SK-N-SH (cell line): Measurements from ENCODE around the gene TUBGCP6. TPM values are rescaled to one million over a fixed set of nuclear protein-coding genes. Genes with fewer than 3 reads are reported as not detected.

ENCODE experiments used
- CTCF ChIA-PET: fragments of 300-600, 350-600 bp; formaldehyde crosslinking; extraction: SDS; loops from one replicate; lab custom pipeline; 2021; lab: Yijun Ruan, JAX
- POLR2A ChIA-PET: fragments of 350-600 bp; sonication (Branson Sonifier 250); formaldehyde crosslinking; extraction: SDS; loops from one replicate; lab custom pipeline; 2020; ENCODE audit warnings: antibody characterized with exemption, inconsistent platforms; lab: Yijun Ruan, JAX
- DNase-seq: peaks from one replicate; pipeline ENCODE4 v3.0.0; 2012
- H2AFZ ChIP-seq: fragments of 200-600 bp; sonication (generic); 2 replicates; pipeline ENCODE4 v1.8.1; 2016; ENCODE audit warnings: antibody characterized with exemption, mild to moderate bottlenecking, low read depth
- H3F3A ChIP-seq: fragments of 200-600 bp; sonication (generic); replicated peaks from 2 replicates; pipeline ENCODE3; 2016; ENCODE audit warnings: antibody characterized with exemption, mild to moderate bottlenecking; ENCODE audit not compliant: insufficient read depth
- H3K27ac ChIP-seq, 2 experiments: fragments of 200-500 bp in 1 of 2; fragments of 200-600 bp in 1 of 2; sonication (Bioruptor generic) in 1 of 2; sonication (generic), shearing (Covaris generic) in 1 of 2; 2 replicates each; pipeline versions ENCODE4 v1.5.1 to v1.6.1; 2014 to 2016; ENCODE audit warnings: low read depth in 2 of 2, inconsistent platforms in 1 of 2, low read length in 1 of 2, mild to moderate bottlenecking in 1 of 2, mixed read lengths in 1 of 2
- H3K27me3 ChIP-seq: fragments of 200-600 bp; sonication (generic), shearing (Covaris generic); 2 replicates; pipeline ENCODE4 v1.6.1; 2016; ENCODE audit warnings: mixed run types; ENCODE audit not compliant: insufficient read depth
- H3K36me3 ChIP-seq, 2 experiments: fragments of 200-500 bp in 1 of 2; fragments of 200-600 bp in 1 of 2; sonication (Bioruptor generic) in 1 of 2; sonication (generic) in 1 of 2; replicated peaks in 1 of 2; 2 replicates each; pipeline versions ENCODE3 to v1.5.1; 2014 to 2016; ENCODE audit warnings: low read length in 1 of 2, mild to moderate bottlenecking in 1 of 2; ENCODE audit not compliant: insufficient read depth in 2 of 2, control insufficient read depth in 1 of 2
- H3K4me1 ChIP-seq, 2 experiments: fragments of 200-500 bp in 1 of 2; fragments of 200-600 bp in 1 of 2; sonication (Bioruptor generic) in 1 of 2; sonication (generic), shearing (Covaris generic) in 1 of 2; 2 replicates each; pipeline versions ENCODE4 v1.5.1 to v1.6.1; 2014 to 2016; ENCODE audit warnings: low read depth in 1 of 2, low read length in 1 of 2, mixed run types in 1 of 2; ENCODE audit not compliant: insufficient read depth in 2 of 2, control insufficient read depth in 1 of 2
- H3K4me2 ChIP-seq: fragments of 200-600 bp; sonication (generic), shearing (Covaris generic); 2 replicates; pipeline ENCODE4 v1.6.1; 2017; ENCODE audit warnings: mixed run types
- H3K4me3 ChIP-seq, 2 experiments: fragments of 200-500 bp in 1 of 2; fragments of 200-600 bp in 1 of 2; sonication (Bioruptor generic) in 1 of 2; sonication (generic), shearing (Covaris generic) in 1 of 2; 2 replicates each; pipeline versions ENCODE4 v1.5.1 to v1.8.1; 2014 to 2016; ENCODE audit warnings: low read depth in 2 of 2, inconsistent platforms in 1 of 2, low read length in 1 of 2, mild to moderate bottlenecking in 1 of 2, mixed read lengths in 1 of 2, moderate library complexity in 1 of 2
- H3K79me2 ChIP-seq: fragments of 200-600 bp; sonication (generic); 2 replicates; pipeline ENCODE4 v1.8.1; 2017; ENCODE audit warnings: mild to moderate bottlenecking; ENCODE audit not compliant: insufficient read depth
- H3K9ac ChIP-seq: fragments of 200-600 bp; sonication (generic); 2 replicates; pipeline ENCODE4 v1.6.1; 2017; ENCODE audit warnings: mixed run types
- H3K9me2 ChIP-seq: fragments of 200-600 bp; sonication (generic); 2 replicates; pipeline ENCODE4 v1.6.1; 2017; ENCODE audit warnings: mixed run types
- H3K9me3 ChIP-seq: fragments of 200-600 bp; sonication (generic); 2 replicates; pipeline ENCODE4 v1.6.1; 2017; ENCODE audit warnings: mixed run types, mild to moderate bottlenecking, moderate library complexity
- H4K20me1 ChIP-seq: fragments of 200-600 bp; sonication (generic); 2 replicates; pipeline ENCODE4 v1.6.1; 2017; ENCODE audit warnings: mild to moderate bottlenecking, mixed run types; ENCODE audit not compliant: insufficient read depth
- CHD2 ChIP-seq: fragments of 150-350 bp; IDR thresholded peaks from 2 replicates; pipeline ENCODE4 v1.6.1; 2018; ENCODE audit warnings: low read length; ENCODE audit not compliant: partially characterized antibody
- ELF1 ChIP-seq: IDR thresholded peaks from 2 replicates; pipeline ENCODE4 v1.4.0; 2012
- EZH2phosphoT487 ChIP-seq: fragments of 200-600 bp; sonication (generic); IDR thresholded peaks from 2 replicates; pipeline ENCODE4 v1.6.1; 2017; ENCODE audit warnings: low read depth, mixed run types, mild to moderate bottlenecking, antibody characterized with exemption, moderate library complexity, borderline replicate concordance
- FOXJ3 ChIP-seq: sonication (generic); formaldehyde crosslinking; IDR thresholded peaks from 2 replicates; pipeline ENCODE4 v1.5.1; 2020; ENCODE audit warnings: mild to moderate bottlenecking, missing genetic modification reagents
- FOXM1 ChIP-seq: IDR thresholded peaks from 2 replicates; pipeline ENCODE4 v1.4.0; 2012; ENCODE audit warnings: low read depth, mild to moderate bottlenecking
- GABPA ChIP-seq: IDR thresholded peaks from 2 replicates; pipeline ENCODE4 v1.4.0; 2012; ENCODE audit warnings: low read depth, mild to moderate bottlenecking
- GATA2 ChIP-seq: sonication (generic); formaldehyde crosslinking; IDR thresholded peaks from 2 replicates; pipeline ENCODE4 v1.5.0; 2020; ENCODE audit warnings: mild to moderate bottlenecking, missing genetic modification reagents
- NFIC ChIP-seq: IDR thresholded peaks from 2 replicates; pipeline ENCODE4 v1.4.0; 2012; ENCODE audit warnings: borderline replicate concordance
- PBX3 ChIP-seq: IDR thresholded peaks from 2 replicates; pipeline ENCODE4; 2012
- POLR2AphosphoS5 ChIP-seq: IDR thresholded peaks from 2 replicates; pipeline ENCODE4 v1.6.1; 2012; ENCODE audit warnings: low read depth, low read length
- RAD21 ChIP-seq: IDR thresholded peaks from 2 replicates; pipeline ENCODE4 v1.6.1; 2012; ENCODE audit warnings: mild to moderate bottlenecking, low read length
- RCOR1 ChIP-seq: fragments of 150-350 bp; IDR thresholded peaks from 2 replicates; pipeline ENCODE4 v1.6.1; 2017; ENCODE audit warnings: antibody characterized with exemption, low read length
- RFX5 ChIP-seq: IDR thresholded peaks from 2 replicates; pipeline ENCODE4 v1.6.1; 2012; ENCODE audit warnings: mild to moderate bottlenecking, improper control_type of control experiment, low read length
- RXRA ChIP-seq: IDR thresholded peaks from 2 replicates; pipeline ENCODE4 v1.4.0; 2012; ENCODE audit warnings: low read depth, mild to moderate bottlenecking, borderline replicate concordance
- TCF12 ChIP-seq: IDR thresholded peaks from 2 replicates; pipeline ENCODE4 v1.4.0; 2012
- TEAD4 ChIP-seq: IDR thresholded peaks from 2 replicates; pipeline ENCODE4 v1.4.0; 2012; ENCODE audit warnings: mild to moderate bottlenecking, borderline replicate concordance; ENCODE audit not compliant: insufficient read depth
- WGBS: methylation state at CpG from one replicate; pipeline ENCODE4 v1.1.6; 2017; ENCODE audit warnings: low lambda C conversion rate; 5-methylcytosine and 5-hydroxymethylcytosine counted together
- polyA plus RNA-seq, 3 experiments: library from polyadenylated mRNA; depleted of rRNA; stranded (reverse); fragments of >200 nt; gene quantifications; 2 replicates each; pipeline ENCODE4 v1.2.3, GENCODE V29; 2012
- TF ChIP-seq, protein P1 (sequence below): fragments of 150-350 bp; IDR thresholded peaks from 2 replicates; pipeline ENCODE4 v1.6.1; 2016; ENCODE audit warnings: mild to moderate bottlenecking, low read depth, low read length
- TF ChIP-seq, protein P2 (sequence below): fragments of 150-350 bp; IDR thresholded peaks from 2 replicates; pipeline ENCODE4 v1.6.1; 2017; ENCODE audit warnings: antibody characterized with exemption, low read length, low read depth, borderline replicate concordance
- TF ChIP-seq, protein P3 (sequence below): fragments of 200-600 bp; sonication (generic); IDR thresholded peaks from 2 replicates; pipeline ENCODE4 v1.6.1; 2017; ENCODE audit warnings: antibody characterized with exemption, mild to moderate bottlenecking, moderate library complexity
- TF ChIP-seq, protein P4 (sequence below): IDR thresholded peaks from 2 replicates; pipeline ENCODE4 v1.4.0; 2012; ENCODE audit warnings: low read depth, borderline replicate concordance

TUBGCP6 gene
- polyA plus RNA-seq, 1 of the 3 experiments (the other 2 are of a cell fraction): 40.4 TPM

GRCh38 chr22:50281384-50281760 is 36.5 kb upstream of the TUBGCP6 start:
- Histone ChIP-seq H3K9ac (no peak overlapping the region), H3K4me1 (peaks cover 0 to 9% of the 10 kb centered on the region in 2 experiments; a peak in 1 of 4 replicates), H3K4me3 (no peak overlapping the region), H3K27me3 (no peaks in the 10 kb centered on the region), H4K20me1 (peaks cover 8% of the 10 kb centered on the region), H3K79me2 (peaks cover 5% of the 10 kb centered on the region; the same call in 1 of the 2 replicates), H3K36me3 (peaks cover 22 to 73% of the 10 kb centered on the region in 2 experiments), H3K4me2 (no peak overlapping the region), H3K9me3 (no peaks in the 10 kb centered on the region), H3K9me2 (no peaks in the 10 kb centered on the region), H3F3A (peaks cover 3% of the 10 kb centered on the region), H2AFZ (no peak overlapping the region), H3K27ac (no peak overlapping the region)
- TF ChIP-seq EZH2phosphoT487 (no peak), TCF12 (no peak), NFIC (no peak), FOXJ3 (CRISPR knock-in tag) (no peak), FOXM1 (no peak), RFX5 (no peak), TEAD4 (no peak), RAD21 (no peak), RCOR1 (no peak), CHD2 (no peak), RXRA (no peak)
- TF ChIP-seq, protein P1, sequence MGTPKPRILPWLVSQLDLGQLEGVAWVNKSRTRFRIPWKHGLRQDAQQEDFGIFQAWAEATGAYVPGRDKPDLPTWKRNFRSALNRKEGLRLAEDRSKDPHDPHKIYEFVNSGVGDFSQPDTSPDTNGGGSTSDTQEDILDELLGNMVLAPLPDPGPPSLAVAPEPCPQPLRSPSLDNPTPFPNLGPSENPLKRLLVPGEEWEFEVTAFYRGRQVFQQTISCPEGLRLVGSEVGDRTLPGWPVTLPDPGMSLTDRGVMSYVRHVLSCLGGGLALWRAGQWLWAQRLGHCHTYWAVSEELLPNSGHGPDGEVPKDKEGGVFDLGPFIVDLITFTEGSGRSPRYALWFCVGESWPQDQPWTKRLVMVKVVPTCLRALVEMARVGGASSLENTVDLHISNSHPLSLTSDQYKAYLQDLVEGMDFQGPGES: no peak
- TF ChIP-seq, protein P2, sequence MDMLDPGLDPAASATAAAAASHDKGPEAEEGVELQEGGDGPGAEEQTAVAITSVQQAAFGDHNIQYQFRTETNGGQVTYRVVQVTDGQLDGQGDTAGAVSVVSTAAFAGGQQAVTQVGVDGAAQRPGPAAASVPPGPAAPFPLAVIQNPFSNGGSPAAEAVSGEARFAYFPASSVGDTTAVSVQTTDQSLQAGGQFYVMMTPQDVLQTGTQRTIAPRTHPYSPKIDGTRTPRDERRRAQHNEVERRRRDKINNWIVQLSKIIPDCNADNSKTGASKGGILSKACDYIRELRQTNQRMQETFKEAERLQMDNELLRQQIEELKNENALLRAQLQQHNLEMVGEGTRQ: no peak
- ChIA-PET POLR2A (no interaction called here), CTCF (interaction anchor here (1.2 to 1.8 kb wide), 2 partner anchors 8 to 45 kb away, joined by 4 read pairs; no protein-coding TSS in a partner anchor)
- DNase-seq: no peak
- WGBS: 98% methylated on average over 17 of the region's 36 CpGs

DNA sequence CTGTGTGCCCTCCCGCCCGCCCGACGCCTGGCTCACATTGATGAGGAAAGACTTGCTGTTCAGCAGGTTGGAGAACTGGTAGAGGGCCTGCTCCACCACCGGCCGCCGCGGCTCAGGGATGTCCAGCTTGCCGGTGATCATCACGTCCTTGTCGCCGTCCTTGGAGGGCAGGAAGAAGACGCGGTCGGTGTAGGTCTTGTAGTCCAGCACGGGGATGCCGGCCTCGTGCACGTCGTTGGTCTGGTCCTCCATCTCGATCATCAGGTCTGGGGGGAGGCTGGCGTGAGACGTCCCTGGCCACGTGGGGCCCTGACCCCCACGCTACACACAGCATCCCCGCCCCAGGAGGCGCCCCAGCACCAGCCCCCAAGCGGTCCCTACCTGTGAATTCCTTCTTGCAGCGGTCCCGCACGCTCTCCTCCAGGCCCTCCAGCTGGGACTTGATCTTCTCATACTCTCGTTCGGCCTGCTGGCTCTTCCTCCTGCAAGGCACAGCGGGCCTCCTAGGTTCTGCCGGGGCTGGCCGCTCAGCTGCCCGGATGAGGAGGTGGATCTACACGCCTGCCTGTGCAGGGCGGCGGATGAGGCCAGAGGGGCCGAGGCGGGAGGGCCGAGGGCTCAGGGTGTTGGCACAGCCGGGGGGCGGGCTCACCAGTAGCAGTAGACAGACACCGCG is 36.0 kb upstream of the TUBGCP6 start:
- Histone ChIP-seq H3K79me2 (peaks cover 5% of the 10 kb centered on the region; the same call in 1 of the 2 replicates), H3K9me2 (no peaks in the 10 kb centered on the region), H3K9ac (no peak overlapping the region), H2AFZ (no peak overlapping the region), H3K27me3 (no peaks in the 10 kb centered on the region), H3K27ac (no peak overlapping the region), H3K4me1 (peaks cover 0 to 9% of the 10 kb centered on the region in 2 experiments; a peak in 1 of 4 replicates), H4K20me1 (peaks cover 5% of the 10 kb centered on the region), H3K4me3 (no peak overlapping the region), H3K9me3 (no peaks in the 10 kb centered on the region), H3F3A (peaks cover 7% of the 10 kb centered on the region), H3K36me3 (peaks cover 24 to 73% of the 10 kb centered on the region in 2 experiments), H3K4me2 (no peak overlapping the region)
- ChIA-PET POLR2A (no interaction called here), CTCF (interaction anchor here (1.2 to 2.1 kb wide), 4 partner anchors 8 to 62 kb away, joined by 4 to 6 read pairs (median 5); partner anchors contain the start of gene DENND6B)
- 97% methylated on average over 30 of the region's 47 CpGs for WGBS
- DNase-seq: no peak
- no peak for TF ChIP-seq RAD21
- TF ChIP-seq RXRA: no peak
- no peak for TF ChIP-seq GABPA
- TF ChIP-seq ELF1: no peak
- TF ChIP-seq, protein P3, sequence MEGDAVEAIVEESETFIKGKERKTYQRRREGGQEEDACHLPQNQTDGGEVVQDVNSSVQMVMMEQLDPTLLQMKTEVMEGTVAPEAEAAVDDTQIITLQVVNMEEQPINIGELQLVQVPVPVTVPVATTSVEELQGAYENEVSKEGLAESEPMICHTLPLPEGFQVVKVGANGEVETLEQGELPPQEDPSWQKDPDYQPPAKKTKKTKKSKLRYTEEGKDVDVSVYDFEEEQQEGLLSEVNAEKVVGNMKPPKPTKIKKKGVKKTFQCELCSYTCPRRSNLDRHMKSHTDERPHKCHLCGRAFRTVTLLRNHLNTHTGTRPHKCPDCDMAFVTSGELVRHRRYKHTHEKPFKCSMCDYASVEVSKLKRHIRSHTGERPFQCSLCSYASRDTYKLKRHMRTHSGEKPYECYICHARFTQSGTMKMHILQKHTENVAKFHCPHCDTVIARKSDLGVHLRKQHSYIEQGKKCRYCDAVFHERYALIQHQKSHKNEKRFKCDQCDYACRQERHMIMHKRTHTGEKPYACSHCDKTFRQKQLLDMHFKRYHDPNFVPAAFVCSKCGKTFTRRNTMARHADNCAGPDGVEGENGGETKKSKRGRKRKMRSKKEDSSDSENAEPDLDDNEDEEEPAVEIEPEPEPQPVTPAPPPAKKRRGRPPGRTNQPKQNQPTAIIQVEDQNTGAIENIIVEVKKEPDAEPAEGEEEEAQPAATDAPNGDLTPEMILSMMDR: no peak
- TF ChIP-seq GATA2: no peak
- TF ChIP-seq PBX3: no peak
- TF ChIP-seq, protein P4, sequence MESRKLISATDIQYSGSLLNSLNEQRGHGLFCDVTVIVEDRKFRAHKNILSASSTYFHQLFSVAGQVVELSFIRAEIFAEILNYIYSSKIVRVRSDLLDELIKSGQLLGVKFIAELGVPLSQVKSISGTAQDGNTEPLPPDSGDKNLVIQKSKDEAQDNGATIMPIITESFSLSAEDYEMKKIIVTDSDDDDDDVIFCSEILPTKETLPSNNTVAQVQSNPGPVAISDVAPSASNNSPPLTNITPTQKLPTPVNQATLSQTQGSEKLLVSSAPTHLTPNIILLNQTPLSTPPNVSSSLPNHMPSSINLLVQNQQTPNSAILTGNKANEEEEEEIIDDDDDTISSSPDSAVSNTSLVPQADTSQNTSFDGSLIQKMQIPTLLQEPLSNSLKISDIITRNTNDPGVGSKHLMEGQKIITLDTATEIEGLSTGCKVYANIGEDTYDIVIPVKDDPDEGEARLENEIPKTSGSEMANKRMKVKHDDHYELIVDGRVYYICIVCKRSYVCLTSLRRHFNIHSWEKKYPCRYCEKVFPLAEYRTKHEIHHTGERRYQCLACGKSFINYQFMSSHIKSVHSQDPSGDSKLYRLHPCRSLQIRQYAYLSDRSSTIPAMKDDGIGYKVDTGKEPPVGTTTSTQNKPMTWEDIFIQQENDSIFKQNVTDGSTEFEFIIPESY: no peak
- no peak for TF ChIP-seq POLR2AphosphoS5
